OCI-LY3 (cell line): ENCODE measurements around the gene TUBGCP4.

Experiments used
- EZH2phosphoT487 ChIP-seq: fragments of 200-600 bp; shearing (Covaris generic); IDR thresholded peaks from 2 replicates; pipeline ENCODE4 v1.6.1; 2018; ENCODE audit warnings: antibody characterized with exemption, mixed run types, low read depth
- TF ChIP-seq, protein P1 (sequence below): fragments of 200-600, 300-600 bp; sonication (generic); IDR thresholded peaks from 2 replicates; pipeline ENCODE4 v1.5.1; 2014; ENCODE audit warnings: antibody characterized with exemption, low read length, low read depth

DNA sequence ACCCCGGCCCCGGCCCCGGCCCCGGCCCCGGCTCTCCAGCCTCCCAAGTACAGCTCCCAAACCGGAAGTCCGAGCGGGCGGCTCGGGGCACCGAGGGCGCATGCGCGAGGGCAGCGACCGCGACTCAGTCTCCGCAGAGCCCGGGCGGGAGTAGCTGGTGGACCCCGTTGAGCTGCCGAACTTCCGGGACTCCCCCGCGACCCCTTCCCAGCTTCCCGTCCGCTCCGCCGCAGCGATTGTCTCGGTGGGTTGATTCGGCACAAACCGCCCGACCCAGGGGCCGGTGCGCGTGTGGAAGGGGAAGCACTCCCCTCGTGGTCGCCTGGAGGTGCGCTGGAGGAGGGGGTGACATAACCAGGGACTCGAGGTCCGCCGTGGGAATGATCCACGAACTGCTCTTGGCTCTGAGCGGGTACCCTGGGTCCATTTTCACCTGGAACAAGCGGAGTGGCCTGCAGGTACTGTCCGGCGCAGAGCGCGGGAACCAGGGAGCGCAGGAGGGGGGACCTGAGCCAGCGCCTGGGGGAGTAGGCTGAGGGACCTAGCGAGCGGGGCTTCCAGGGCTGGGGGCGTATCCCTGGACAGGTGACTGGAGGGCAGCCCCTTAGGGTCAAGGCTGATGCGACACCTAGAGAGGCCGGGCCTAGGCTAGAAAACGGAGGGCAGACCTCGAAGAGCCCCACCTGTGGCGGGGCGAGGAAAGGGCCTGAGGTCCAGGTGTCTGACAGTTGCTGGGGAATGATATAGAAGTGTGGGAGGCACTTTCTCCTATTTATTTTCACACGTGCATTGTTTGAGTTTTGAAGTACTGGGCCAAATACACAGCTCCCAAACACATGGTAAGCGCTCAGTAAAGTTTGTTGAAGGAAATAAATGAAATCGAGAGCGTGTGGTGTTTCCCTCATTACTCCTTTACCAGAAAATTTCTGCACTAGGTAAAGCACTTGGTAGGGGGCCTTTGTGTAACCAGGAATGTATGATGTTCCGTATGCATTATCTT lies at the start of gene TUBGCP4, which contains the start of gene ZSCAN29:
- TF ChIP-seq, protein P1, sequence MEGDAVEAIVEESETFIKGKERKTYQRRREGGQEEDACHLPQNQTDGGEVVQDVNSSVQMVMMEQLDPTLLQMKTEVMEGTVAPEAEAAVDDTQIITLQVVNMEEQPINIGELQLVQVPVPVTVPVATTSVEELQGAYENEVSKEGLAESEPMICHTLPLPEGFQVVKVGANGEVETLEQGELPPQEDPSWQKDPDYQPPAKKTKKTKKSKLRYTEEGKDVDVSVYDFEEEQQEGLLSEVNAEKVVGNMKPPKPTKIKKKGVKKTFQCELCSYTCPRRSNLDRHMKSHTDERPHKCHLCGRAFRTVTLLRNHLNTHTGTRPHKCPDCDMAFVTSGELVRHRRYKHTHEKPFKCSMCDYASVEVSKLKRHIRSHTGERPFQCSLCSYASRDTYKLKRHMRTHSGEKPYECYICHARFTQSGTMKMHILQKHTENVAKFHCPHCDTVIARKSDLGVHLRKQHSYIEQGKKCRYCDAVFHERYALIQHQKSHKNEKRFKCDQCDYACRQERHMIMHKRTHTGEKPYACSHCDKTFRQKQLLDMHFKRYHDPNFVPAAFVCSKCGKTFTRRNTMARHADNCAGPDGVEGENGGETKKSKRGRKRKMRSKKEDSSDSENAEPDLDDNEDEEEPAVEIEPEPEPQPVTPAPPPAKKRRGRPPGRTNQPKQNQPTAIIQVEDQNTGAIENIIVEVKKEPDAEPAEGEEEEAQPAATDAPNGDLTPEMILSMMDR: peak; percentile 46
- no peak for TF ChIP-seq EZH2phosphoT487
